Caco-2 (cell line): ENCODE data around the gene AMIGO2. TPM values are rescaled to one million over a fixed set of nuclear protein-coding genes. Genes with fewer than 3 reads are reported as not detected.

Source experiments
- BruUV-seq: library from RNA; stranded (reverse); fragments of 400-500 nt; replicated peaks from 2 replicates; lab custom pipeline; 2021; lab: Mats Ljungman, UMichigan
- CTCF ChIA-PET: fragments of 300-600 bp; sonication (Branson Sonifier 250); formaldehyde crosslinking; loops from one replicate; lab custom pipeline; 2022; ENCODE audit warnings: antibody characterized with exemption; lab: Charles Lee
- POLR2A ChIA-PET: fragments of 300-600 bp; sonication (Branson Sonifier 250); formaldehyde crosslinking; loops from one replicate; lab custom pipeline; 2022; ENCODE audit warnings: antibody characterized with exemption; lab: Charles Lee
- DNase-seq, 2 experiments: peaks; one replicate each; pipeline versions ENCODE4 v3.0.0 to v3.0.0-alpha.2; 2020 to 2022
- H3K27me3 ChIP-seq: replicated peaks from 2 replicates; pipeline ENCODE4 v1.6.0; 2011; ENCODE audit warnings: low read length; ENCODE audit not compliant: control insufficient read depth, insufficient read depth
- H3K36me3 ChIP-seq: 2 replicates; pipeline ENCODE4 v1.5.1; 2011; ENCODE audit warnings: low read length; ENCODE audit not compliant: control insufficient read depth, insufficient read depth
- H3K4me1 ChIP-seq: fragments of 250-450 bp; sonication (Bioruptor Pico); 2 replicates; pipeline ENCODE4 v1.5.1; 2020; ENCODE audit warnings: mild to moderate bottlenecking
- H3K4me3 ChIP-seq: 2 replicates; pipeline ENCODE4 v1.5.1; 2011; ENCODE audit warnings: low read depth, mild to moderate bottlenecking, control low read depth, low read length
- H3K9me3 ChIP-seq: fragments of 250-450 bp; sonication (Bioruptor Pico); 2 replicates; pipeline ENCODE4 v1.5.1; 2020; ENCODE audit warnings: mild to moderate bottlenecking, moderate library complexity
- H3K27ac Mint-ChIP-seq: one replicate; pipeline ENCODE4 v1.8.0; 2022; ENCODE audit warnings: mixed read lengths; ENCODE audit not compliant: unreplicated experiment
- H3K27me3 Mint-ChIP-seq: one replicate; pipeline ENCODE4 v1.8.0; 2022; ENCODE audit warnings: mixed read lengths; ENCODE audit not compliant: insufficient read depth, unreplicated experiment
- H3K36me3 Mint-ChIP-seq: one replicate; pipeline ENCODE4 v1.8.0; 2022; ENCODE audit warnings: mild to moderate bottlenecking, mixed read lengths; ENCODE audit not compliant: insufficient read depth, unreplicated experiment
- H3K4me1 Mint-ChIP-seq: one replicate; pipeline ENCODE4 v1.8.0; 2022; ENCODE audit warnings: low read depth, mixed read lengths; ENCODE audit not compliant: unreplicated experiment
- H3K4me3 Mint-ChIP-seq: one replicate; pipeline ENCODE4 v1.8.0; 2022; ENCODE audit warnings: mild to moderate bottlenecking, moderate library complexity, mixed read lengths; ENCODE audit not compliant: unreplicated experiment
- H3K9me3 Mint-ChIP-seq: one replicate; pipeline ENCODE4 v1.8.0; 2022; ENCODE audit warnings: mixed read lengths; ENCODE audit not compliant: unreplicated experiment
- CTCF ChIP-seq, 2 experiments: fragments of 200-600 bp in 1 of 2; IDR thresholded peaks; 1 replicate in 1 of 2; 2 replicates in 1 of 2; pipeline versions ENCODE4 v1.5.1 to v1.8.0; 2011 to 2022; ENCODE audit warnings: antibody characterized with exemption in 1 of 2, control low read depth in 1 of 2, inconsistent platforms in 1 of 2, low read depth in 1 of 2, low read length in 1 of 2, mild to moderate bottlenecking in 1 of 2, moderate library complexity in 1 of 2; ENCODE audit not compliant: insufficient read depth in 1 of 2, severe bottlenecking in 1 of 2, unreplicated experiment in 1 of 2
- intact Hi-C: fragments of 100-400 bp; cut with micrococcal nuclease; formaldehyde crosslinking; loops from one replicate; pipeline ENCODE4 v1.10.0; 2022; ENCODE audit not compliant: unreplicated experiment
- total RNA-seq: library from RNA; stranded (reverse); gene quantifications from 2 replicates; pipeline ENCODE4 v1.2.3, GENCODE V29; 2022

Gene AMIGO2
- total RNA-seq, 1 experiment from 2014 or later = 1.6 TPM

DNA sequence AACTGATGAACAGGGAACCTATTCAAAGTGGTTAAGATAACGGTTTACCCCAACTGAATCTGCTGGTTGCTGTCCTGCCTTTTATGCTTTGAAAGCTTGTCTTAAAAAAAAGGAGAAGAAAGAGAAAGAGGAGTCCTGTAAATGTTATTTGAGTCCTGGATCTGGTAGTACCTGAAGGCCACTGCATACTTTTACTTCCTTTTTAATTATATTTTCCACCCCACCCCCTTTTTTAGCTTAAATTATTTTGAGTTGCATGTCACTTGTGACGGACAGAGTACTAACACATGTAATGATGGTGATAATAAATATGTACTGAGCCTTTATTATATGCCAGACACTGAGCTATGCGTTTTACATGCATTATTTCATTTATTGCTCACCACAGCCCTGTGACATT is 2.5 kb upstream of the AMIGO2 start:
- intact Hi-C loops = no loop called here
- peaks cover 35% of the 10 kb centered on the region for H3K4me1 Mint-ChIP-seq
- H3K4me3 ChIP-seq = no peak overlapping the region
- no peaks in the 10 kb centered on the region for H3K9me3 ChIP-seq
- H3K27me3 ChIP-seq = peaks cover under 1% of the 10 kb centered on the region; the same call in 1 of the 2 replicates
- DNase-seq = no peak
- no peak overlapping the region for H3K27ac Mint-ChIP-seq
- BruUV-seq = no TSS peak
- CTCF ChIA-PET = interaction anchor here (1.0 kb wide), 1 partner anchor 11 kb away, joined by 3 read pairs; no protein-coding TSS in a partner anchor
- no peak for TF ChIP-seq CTCF (IDR thresholded peaks at IDR 0.05; ENCODE audit: insufficient read depth in 1 of 2, low read depth in 1 of 2, low read length in 1 of 2, severe bottlenecking in 1 of 2, unreplicated experiment in 1 of 2)
- no peaks in the 10 kb centered on the region for H3K36me3 ChIP-seq
- H3K9me3 Mint-ChIP-seq = no peaks in the 10 kb centered on the region
- POLR2A ChIA-PET = no interaction called here
- peaks cover 4% of the 10 kb centered on the region for H3K27me3 Mint-ChIP-seq
- H3K4me3 Mint-ChIP-seq = no peak overlapping the region
- peaks cover 8% of the 10 kb centered on the region; the same call in 1 of the 2 replicates for H3K4me1 ChIP-seq
- H3K36me3 Mint-ChIP-seq = no peaks in the 10 kb centered on the region

GRCh38 chr12:47080725-47081502 is 1.2 kb upstream of the AMIGO2 start:
- peak overlapping the region; percentile 72 for H3K4me3 ChIP-seq
- ChIA-PET POLR2A (no interaction called here), CTCF (interaction anchor here (1.1 to 3.1 kb wide), 2 partner anchors 21 to 226 kb away, joined by 3 to 13 read pairs; no protein-coding TSS in a partner anchor)
- H3K4me1 ChIP-seq = peaks cover 8% of the 10 kb centered on the region; the same call in 1 of the 2 replicates
- Mint-ChIP-seq H3K9me3 (no peaks in the 10 kb centered on the region), H3K36me3 (no peaks in the 10 kb centered on the region), H3K27ac (no peak overlapping the region), H3K4me3 (peak overlapping the region; percentile 82), H3K4me1 (peaks cover 35% of the 10 kb centered on the region), H3K27me3 (peaks cover 4% of the 10 kb centered on the region)
- no peaks in the 10 kb centered on the region for H3K36me3 ChIP-seq
- TSS peak; percentile 18 for BruUV-seq
- H3K9me3 ChIP-seq = no peaks in the 10 kb centered on the region
- no peak for TF ChIP-seq CTCF (IDR thresholded peaks at IDR 0.05; ENCODE audit: insufficient read depth in 1 of 2, low read depth in 1 of 2, low read length in 1 of 2, severe bottlenecking in 1 of 2, unreplicated experiment in 1 of 2)
- no peak for DNase-seq
- H3K27me3 ChIP-seq = peaks cover 1% of the 10 kb centered on the region; the same call in 1 of the 2 replicates
- intact Hi-C loops = no loop called here

DNA sequence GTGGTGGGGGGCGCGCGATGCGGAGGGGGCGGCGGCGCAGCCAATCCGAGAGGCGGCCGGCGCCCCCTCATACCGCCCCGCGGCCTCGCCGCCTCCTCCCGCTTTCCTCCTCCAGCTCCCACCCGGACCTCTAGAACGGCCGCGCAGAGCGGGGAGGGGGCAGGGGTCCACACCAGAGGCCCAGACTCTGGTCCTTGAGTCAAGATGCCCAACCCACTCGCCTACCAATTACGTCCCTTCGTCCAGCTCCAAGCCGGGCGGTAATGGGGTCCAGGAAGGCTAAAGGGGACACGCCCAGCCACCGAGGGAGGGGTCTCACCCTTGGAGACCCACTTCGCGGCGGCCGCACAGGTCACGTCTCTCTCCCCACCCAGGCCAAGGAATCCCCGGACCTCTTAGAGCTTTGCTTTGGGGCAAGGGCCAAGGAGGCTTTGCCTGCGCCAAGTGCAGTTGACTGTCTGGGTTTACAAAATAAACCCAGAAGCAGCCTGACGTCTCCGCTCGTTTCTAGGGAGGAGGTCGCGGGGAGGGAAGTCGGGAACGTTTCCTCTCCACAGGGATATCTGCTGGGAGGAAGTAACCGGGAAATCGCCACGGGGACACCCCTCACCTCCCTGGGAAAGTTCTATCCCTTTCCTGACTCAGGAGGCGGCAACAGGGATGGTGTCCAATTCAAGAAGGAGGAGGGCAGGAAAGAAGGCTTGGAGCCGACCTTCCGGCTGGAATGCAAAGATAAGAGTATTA is 394 bp upstream of the AMIGO2 start:
- Histone ChIP-seq H3K4me3 (peak overlapping the region; percentile 72), H3K9me3 (no peaks in the 10 kb centered on the region), H3K27me3 (peaks cover 1% of the 10 kb centered on the region; the same call in 1 of the 2 replicates), H3K36me3 (no peaks in the 10 kb centered on the region), H3K4me1 (peaks cover 8% of the 10 kb centered on the region; the same call in 1 of the 2 replicates)
- H3K27me3 Mint-ChIP-seq = peaks cover 4% of the 10 kb centered on the region
- no peaks in the 10 kb centered on the region for H3K36me3 Mint-ChIP-seq
- H3K4me3 Mint-ChIP-seq = peak overlapping the region; percentile 82
- no peak overlapping the region for H3K27ac Mint-ChIP-seq
- BruUV-seq = no TSS peak
- TF ChIP-seq CTCF (IDR thresholded peaks at IDR 0.05; ENCODE audit: insufficient read depth in 1 of 2, low read depth in 1 of 2, low read length in 1 of 2, severe bottlenecking in 1 of 2, unreplicated experiment in 1 of 2) = no peak
- H3K9me3 Mint-ChIP-seq = no peaks in the 10 kb centered on the region
- peaks cover 35% of the 10 kb centered on the region for H3K4me1 Mint-ChIP-seq
- intact Hi-C loops = loop anchor here (1.0 to 2.0 kb wide), 5 partner anchors 42 to 317 kb away; no protein-coding TSS in a partner anchor
- ChIA-PET CTCF (interaction anchor here (0.5 to 3.1 kb wide), 6 partner anchors 22 to 317 kb away, joined by 3 to 16 read pairs (median 6); no protein-coding TSS in a partner anchor), POLR2A (no interaction called here)
- peak in 1 of 2 experiments; percentile 31 for DNase-seq
